Thyroid gland (tissue), 4 donors: ENCODE results near the gene FDX1. TPM values are rescaled to one million over a fixed set of nuclear protein-coding genes. Genes with fewer than 3 reads are reported as not detected.

Source experiments
- DNase-seq, 2 donors: peaks; one replicate each; pipeline ENCODE4 v3.0.0-alpha.2; 2019
- H3K27ac ChIP-seq, 3 donors: fragments of 200-600 bp; sonication (generic); 1 replicate in 2 of 3; 2 replicates in 1 of 3; pipeline ENCODE4 v1.5.1; 2016 to 2019; ENCODE audit warnings: mild to moderate bottlenecking in 1 of 3, moderate library complexity in 1 of 3
- H3K27me3 ChIP-seq: fragments of 200-600 bp; sonication (generic); one replicate; pipeline ENCODE4 v1.5.1; 2019
- H3K36me3 ChIP-seq, 2 donors: fragments of 200-600 bp; sonication (generic); one replicate each; pipeline ENCODE4 v1.5.1; 2016 to 2019
- H3K4me1 ChIP-seq, 2 donors: fragments of 200-600 bp; sonication (generic); one replicate each; pipeline ENCODE4 v1.5.1; 2017 to 2019
- H3K4me3 ChIP-seq, 3 donors: fragments of 200-600 bp; sonication (generic); replicated peaks in 1 of 3; 1 replicate in 2 of 3; 2 replicates in 1 of 3; pipeline ENCODE4 v1.5.1; 2016; ENCODE audit warnings: mild to moderate bottlenecking in 1 of 3
- H3K9me3 ChIP-seq: fragments of 200-600 bp; sonication (generic); one replicate; pipeline ENCODE4 v1.5.1; 2017
- POLR2A ChIP-seq, 2 donors: fragments of 450-650 bp; IDR thresholded peaks; one replicate each; pipeline ENCODE4 v1.6.1; 2017; ENCODE audit warnings: antibody characterized with exemption in 2 of 2, mild to moderate bottlenecking in 2 of 2, moderate library complexity in 1 of 2
- WGBS, 2 donors: methylation state at CpG; one replicate each; pipeline ENCODE4 v1.1.5; 2017; 5-methylcytosine and 5-hydroxymethylcytosine counted together
- intact Hi-C: fragments of 100-400 bp; cut with DNase I; formaldehyde crosslinking; loops from one replicate; pipeline ENCODE4 v1.15.1; 2023
- total RNA-seq, 4 donors: library from RNA; depleted of rRNA; stranded (reverse); fragments of >200 nt; gene quantifications; one replicate each; pipeline ENCODE4 v1.2.3, GENCODE V29; 2016
- TF ChIP-seq, protein P1 (sequence below), 6 experiments: fragments of 200-600 bp in 3 of 6; fragments of 450-650 bp in 3 of 6; sonication (generic) in 3 of 6; IDR thresholded peaks; one replicate each; pipeline ENCODE4 v1.5.1; 2016 to 2019; ENCODE audit warnings: antibody characterized with exemption in 6 of 6, mild to moderate bottlenecking in 2 of 6, inconsistent platforms in 1 of 6, moderate library complexity in 1 of 6

Gene FDX1
- total RNA-seq, 4 donors from 2014 or later = 28.9 to 58.5 (median 39.6) TPM

DNA sequence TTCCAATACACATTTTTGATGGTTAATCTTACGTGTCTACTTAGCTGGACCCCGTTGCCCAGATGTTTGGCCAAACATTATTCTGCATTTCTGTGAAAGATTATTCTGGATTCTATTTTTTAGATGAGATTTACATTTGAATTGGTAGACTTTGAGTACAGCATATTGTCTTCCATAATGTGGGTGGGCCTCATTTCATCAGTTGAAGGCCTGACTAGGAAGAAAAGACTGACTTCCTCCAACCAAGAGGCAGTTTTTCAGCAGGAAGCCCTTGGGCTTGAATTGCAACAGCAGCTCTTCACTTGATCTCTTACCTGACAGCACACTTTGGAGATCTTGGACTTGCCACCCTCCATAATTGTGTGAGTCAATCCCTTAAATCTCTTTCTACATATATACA lies 58.7 kb downstream of the FDX1 start:
- DNase-seq = no peak
- intact Hi-C loops = no loop called here
- no peak overlapping the region for H3K4me3 ChIP-seq
- H3K27me3 ChIP-seq = no peaks in the 10 kb centered on the region
- H3K9me3 ChIP-seq = no peaks in the 10 kb centered on the region
- no peak for TF ChIP-seq POLR2A (IDR thresholded peaks at IDR 0.05)
- TF ChIP-seq, protein P1, sequence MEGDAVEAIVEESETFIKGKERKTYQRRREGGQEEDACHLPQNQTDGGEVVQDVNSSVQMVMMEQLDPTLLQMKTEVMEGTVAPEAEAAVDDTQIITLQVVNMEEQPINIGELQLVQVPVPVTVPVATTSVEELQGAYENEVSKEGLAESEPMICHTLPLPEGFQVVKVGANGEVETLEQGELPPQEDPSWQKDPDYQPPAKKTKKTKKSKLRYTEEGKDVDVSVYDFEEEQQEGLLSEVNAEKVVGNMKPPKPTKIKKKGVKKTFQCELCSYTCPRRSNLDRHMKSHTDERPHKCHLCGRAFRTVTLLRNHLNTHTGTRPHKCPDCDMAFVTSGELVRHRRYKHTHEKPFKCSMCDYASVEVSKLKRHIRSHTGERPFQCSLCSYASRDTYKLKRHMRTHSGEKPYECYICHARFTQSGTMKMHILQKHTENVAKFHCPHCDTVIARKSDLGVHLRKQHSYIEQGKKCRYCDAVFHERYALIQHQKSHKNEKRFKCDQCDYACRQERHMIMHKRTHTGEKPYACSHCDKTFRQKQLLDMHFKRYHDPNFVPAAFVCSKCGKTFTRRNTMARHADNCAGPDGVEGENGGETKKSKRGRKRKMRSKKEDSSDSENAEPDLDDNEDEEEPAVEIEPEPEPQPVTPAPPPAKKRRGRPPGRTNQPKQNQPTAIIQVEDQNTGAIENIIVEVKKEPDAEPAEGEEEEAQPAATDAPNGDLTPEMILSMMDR (IDR thresholded peaks at IDR 0.05) = no peak
- H3K27ac ChIP-seq = no peak overlapping the region
- H3K36me3 ChIP-seq = no peaks in the 10 kb centered on the region
- H3K4me1 ChIP-seq = no peaks in the 10 kb centered on the region
- 49 to 50% methylated on average over 2 of the region's 2 CpGs for WGBS, 2 donors

GRCh38 chr11:110490886-110491285 lies 61.1 kb downstream of the FDX1 start:
- Histone ChIP-seq H3K9me3 (no peaks in the 10 kb centered on the region), H3K36me3 (no peaks in the 10 kb centered on the region), H3K27me3 (no peaks in the 10 kb centered on the region), H3K4me3 (no peak overlapping the region), H3K4me1 (no peaks in the 10 kb centered on the region), H3K27ac (no peak overlapping the region)
- no peak for DNase-seq
- intact Hi-C loops = no loop called here
- TF ChIP-seq, protein P1 (IDR thresholded peaks at IDR 0.05) = no peak
- TF ChIP-seq POLR2A (IDR thresholded peaks at IDR 0.05) = no peak
- 90 to 93% methylated on average over 1 of the region's 1 CpG for WGBS, 2 donors

GRCh38 chr11:110491577-110492320 lies 62.0 kb downstream of the FDX1 start:
- Histone ChIP-seq H3K36me3 (no peaks in the 10 kb centered on the region), H3K4me1 (no peaks in the 10 kb centered on the region), H3K9me3 (no peaks in the 10 kb centered on the region), H3K4me3 (no peak overlapping the region), H3K27ac (no peak overlapping the region), H3K27me3 (no peaks in the 10 kb centered on the region)
- 78 to 79% methylated on average over 7 of the region's 7 CpGs for WGBS, 2 donors
- TF ChIP-seq POLR2A (IDR thresholded peaks at IDR 0.05) = no peak
- TF ChIP-seq, protein P1 (IDR thresholded peaks at IDR 0.05) = no peak
- intact Hi-C loops = no loop called here
- DNase-seq = no peak

- H3K36me3 ChIP-seq = no peaks in the 10 kb centered on the region
- H3K9me3 ChIP-seq = no peaks in the 10 kb centered on the region
- no peak for TF ChIP-seq POLR2A (IDR thresholded peaks at IDR 0.05)
- TF ChIP-seq, protein P1 (IDR thresholded peaks at IDR 0.05) = no peak
- no peaks in the 10 kb centered on the region for H3K4me1 ChIP-seq
- intact Hi-C loops = no loop called here
- H3K4me3 ChIP-seq = no peak overlapping the region
- no peak for DNase-seq
- H3K27me3 ChIP-seq = no peaks in the 10 kb centered on the region
- no peak overlapping the region for H3K27ac ChIP-seq
- 75 to 82% methylated on average over 1 of the region's 1 CpG for WGBS, 2 donors
Measured at GRCh38 chr11:110492321-110492685, 62.6 kb downstream of the FDX1 start.

GRCh38 chr11:110493346-110493745 lies 63.6 kb downstream of the FDX1 start:
- no peaks in the 10 kb centered on the region for H3K4me1 ChIP-seq
- TF ChIP-seq POLR2A (IDR thresholded peaks at IDR 0.05) = no peak
- TF ChIP-seq, protein P1 (IDR thresholded peaks at IDR 0.05) = no peak
- no peaks in the 10 kb centered on the region for H3K9me3 ChIP-seq
- no peak for DNase-seq
- H3K4me3 ChIP-seq = no peak overlapping the region
- H3K27me3 ChIP-seq = no peaks in the 10 kb centered on the region
- H3K27ac ChIP-seq = no peak overlapping the region
- H3K36me3 ChIP-seq = no peaks in the 10 kb centered on the region
- 98% methylated on average over 2 of the region's 2 CpGs for WGBS, 2 donors
- intact Hi-C loops = no loop called here
